K562 (cell line): ENCODE measurements around the gene GPHN. TPM values are rescaled to one million over a fixed set of nuclear protein-coding genes. Genes with fewer than 3 reads are reported as not detected.

ENCODE experiments used
- BHLHE40 ChIP-seq: IDR thresholded peaks from 2 replicates; pipeline ENCODE4 v1.6.1; 2011; ENCODE audit warnings: low read length, improper control_type of control experiment
- CXXC5 ChIP-seq: fragments of 250-450 bp; sonication (Bioruptor Pico); IDR thresholded peaks from 2 replicates; pipeline ENCODE4 v1.8.0; 2022; ENCODE audit warnings: inconsistent platforms, mild to moderate bottlenecking, moderate library complexity
- HDAC3 ChIP-seq: fragments of 450-650 bp; IDR thresholded peaks from 2 replicates; pipeline ENCODE4 v1.6.1; 2018; ENCODE audit warnings: borderline replicate concordance, mild to moderate bottlenecking, moderate library complexity; ENCODE audit not compliant: partially characterized antibody
- HMGXB4 ChIP-seq: sonication (generic); formaldehyde crosslinking; IDR thresholded peaks from 2 replicates; pipeline ENCODE4 v1.8.1; 2023; ENCODE audit warnings: mild to moderate bottlenecking, missing genetic modification reagents
- KLF10 ChIP-seq: fragments of 250-450 bp; sonication (Bioruptor Pico); IDR thresholded peaks from 2 replicates; pipeline ENCODE4 v1.6.1; 2021; ENCODE audit warnings: matching md5 sums
- PATZ1 ChIP-seq: fragments of 250-450 bp; sonication (Bioruptor Pico); IDR thresholded peaks from 2 replicates; pipeline ENCODE4 v1.5.0; 2020; ENCODE audit warnings: mild to moderate bottlenecking, borderline replicate concordance
- POU5F1 ChIP-seq: fragments of 150-350 bp; IDR thresholded peaks from 2 replicates; pipeline ENCODE4 v1.6.1; 2014; ENCODE audit warnings: borderline replicate concordance, low read length, low read depth, mild to moderate bottlenecking; ENCODE audit not compliant: partially characterized antibody
- RB1 ChIP-seq: fragments of 450-650 bp; IDR thresholded peaks from 2 replicates; pipeline ENCODE4 v1.6.1; 2017; ENCODE audit warnings: low read depth, mild to moderate bottlenecking
- STAT5B ChIP-seq: fragments of 250-450 bp; sonication (Bioruptor Pico); IDR thresholded peaks from 2 replicates; pipeline ENCODE4 v1.8.0; 2021; ENCODE audit warnings: mild to moderate bottlenecking, inconsistent platforms
- TAL1 ChIP-seq: fragments of 450-650 bp; IDR thresholded peaks from 2 replicates; pipeline ENCODE4 v1.6.1; 2016; ENCODE audit warnings: mild to moderate bottlenecking
- TBP ChIP-seq: optimal IDR thresholded peaks from 2 replicates; pipeline ENCODE3; 2011; ENCODE audit warnings: low read depth, low read length, improper control_type of control experiment
- TCF7L2 ChIP-seq: fragments of 150-350 bp; IDR thresholded peaks from 2 replicates; pipeline ENCODE4 v1.6.1; 2016; ENCODE audit warnings: low read depth, mild to moderate bottlenecking, low read length, moderate library complexity
- USF2 ChIP-seq: sonication (generic); formaldehyde crosslinking; IDR thresholded peaks from 2 replicates; pipeline ENCODE4 v1.5.0; 2020; ENCODE audit warnings: missing genetic modification reagents
- ZBTB7A ChIP-seq: IDR thresholded peaks from 2 replicates; pipeline ENCODE4 v1.6.1; 2011; ENCODE audit warnings: low read depth, mild to moderate bottlenecking, low read length, moderate library complexity, borderline replicate concordance; ENCODE audit not compliant: control insufficient read depth
- ZNF41 ChIP-seq: fragments of 250-450 bp; sonication (Bioruptor Pico); conservative IDR thresholded peaks from 2 replicates; pipeline ENCODE4 v1.4.0; 2020; ENCODE audit warnings: mild to moderate bottlenecking
- polyA plus RNA-seq, 8 experiments: library from polyadenylated mRNA; depleted of rRNA in 4 of 8; stranded (reverse) in 5 of 8; unstranded in 3 of 8; fragments of >200 nt; fragmentation: Nextera tagmentation in 2 of 8; fragmentation: Illumina TruSeq in 1 of 8; extraction: Ambion mirVana in 2 of 8; extraction: Trizol in 1 of 8; gene quantifications; 2 replicates each; pipeline versions ENCODE4 v1.2.1 to v1.2.3, GENCODE V29; 2011 to 2014; ENCODE audit warnings: inconsistent platforms in 1 of 8, missing spikeins in 1 of 8
- total RNA-seq, 7 experiments: library from RNA; depleted of rRNA in 6 of 7; stranded (reverse); fragments of >200 nt in 6 of 7; fragmentation: Illumina TruSeq in 2 of 7; extraction: Trizol in 2 of 7; gene quantifications; 2 replicates each; pipeline versions ENCODE4 v1.2.1 to v1.2.3, GENCODE V29; 2011 to 2021; ENCODE audit warnings: low replicate concordance in 1 of 7

GPHN gene
- total and polyA plus RNA-seq, 9 of the 15 experiments (the other 6 are each of a cell fraction or from before 2014, with no cell fraction given): 5.9 to 16.0 (median 11.4) TPM

DNA sequence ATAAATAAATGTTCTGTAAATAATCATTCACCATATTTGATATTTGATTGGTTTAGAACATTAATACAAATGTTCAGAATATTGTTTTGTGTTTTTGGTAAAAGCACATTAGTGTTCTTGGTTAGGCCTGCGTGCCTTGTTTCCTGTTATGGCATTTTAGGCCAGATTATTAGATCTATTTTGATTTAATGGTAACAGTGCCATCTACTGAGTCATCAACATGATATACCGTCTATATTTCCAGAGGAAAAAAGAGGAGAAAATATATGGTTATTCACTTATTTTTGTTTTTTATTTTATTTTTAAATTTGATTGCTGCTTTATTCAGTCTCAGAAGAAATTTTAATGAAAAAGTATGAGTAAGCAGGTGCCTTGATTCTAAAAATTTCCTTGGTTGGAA, 60.3 kb downstream of the GPHN start (continued):
- TF ChIP-seq PATZ1 (CRISPR knock-in tag): no peak
- TF ChIP-seq TCF7L2: no peak
- TF ChIP-seq HMGXB4 (CRISPR knock-in tag): no peak
- TF ChIP-seq BHLHE40: no peak
- no peak for TF ChIP-seq POU5F1
- no peak for TF ChIP-seq HDAC3
- no peak for TF ChIP-seq KLF10
- TF ChIP-seq STAT5B: no peak
- no peak for TF ChIP-seq TAL1
- no peak for TF ChIP-seq ZBTB7A
- no peak for TF ChIP-seq TBP
- TF ChIP-seq USF2 (CRISPR knock-in tag): no peak
- no peak for TF ChIP-seq ZNF41 (CRISPR knock-in tag)
- TF ChIP-seq RB1: no peak
- no peak for TF ChIP-seq CXXC5 (CRISPR knock-in tag)
